CD4-positive, alpha-beta T cell (primary cell): ENCODE data around the gene RERE. TPM values are rescaled to one million over a fixed set of nuclear protein-coding genes. Genes with fewer than 3 reads are reported as not detected.

Source experiments
- ATAC-seq: fragments of 200-7000 bp; cut with Tn5 transposase; one replicate; pipeline ENCODE4 v1.10.0; 2022; ENCODE audit warnings: mild to moderate bottlenecking; ENCODE audit not compliant: poor library complexity
- CTCF ChIA-PET: fragments of 350-600 bp; sonication (Branson Sonifier 250); formaldehyde crosslinking; loops from one replicate; lab custom pipeline; 2021; ENCODE audit warnings: antibody characterized with exemption, inconsistent platforms; lab: Charles Lee
- POLR2A ChIA-PET: fragments of 350-600 bp; sonication (Branson Sonifier 250); formaldehyde crosslinking; loops from one replicate; lab custom pipeline; 2021; ENCODE audit warnings: antibody characterized with exemption, inconsistent platforms; lab: Charles Lee
- DNase-seq, 14 experiments: peaks; one replicate each; pipeline ENCODE4 v3.0.0-alpha.2; 2013 to 2020; ENCODE audit warnings: mixed read lengths in 2 of 14
- H3K27ac ChIP-seq, 2 donors: one replicate each; pipeline versions ENCODE4 v1.5.1 to v1.7.0; 2013; ENCODE audit warnings: low read length in 2 of 2, low read depth in 1 of 2, mild to moderate bottlenecking in 1 of 2
- H3K27me3 ChIP-seq, 2 experiments: 1 replicate in 1 of 2; 2 replicates in 1 of 2; pipeline versions ENCODE4 v1.6.1 to v1.7.0; 2013; ENCODE audit warnings: low read length in 2 of 2, control low read depth in 1 of 2, mild to moderate bottlenecking in 1 of 2, moderate library complexity in 1 of 2; ENCODE audit not compliant: insufficient read depth in 2 of 2, control insufficient read depth in 1 of 2
- H3K36me3 ChIP-seq: one replicate; pipeline ENCODE4 v1.6.1; 2013; ENCODE audit warnings: low read length, control low read depth; ENCODE audit not compliant: insufficient read depth
- H3K4me1 ChIP-seq: one replicate; pipeline ENCODE4 v1.6.1; 2013; ENCODE audit warnings: low read length, control low read depth; ENCODE audit not compliant: insufficient read depth
- H3K4me3 ChIP-seq: one replicate; pipeline ENCODE4 v1.5.1; 2013; ENCODE audit warnings: mild to moderate bottlenecking, low read length, moderate library complexity
- H3K9me3 ChIP-seq, 2 experiments: 1 replicate in 1 of 2; 2 replicates in 1 of 2; pipeline versions ENCODE4 v1.6.1 to v1.7.0; 2013; ENCODE audit warnings: low read length in 2 of 2, mild to moderate bottlenecking in 2 of 2, control low read depth in 1 of 2, moderate library complexity in 1 of 2; ENCODE audit not compliant: control insufficient read depth in 1 of 2, insufficient read depth in 1 of 2
- H3K27ac Mint-ChIP-seq: one replicate; pipeline ENCODE4 v1.8.0; 2020; ENCODE audit warnings: mixed read lengths
- H3K27me3 Mint-ChIP-seq: one replicate; pipeline ENCODE4 v1.8.0; 2021; ENCODE audit warnings: mixed read lengths
- H3K36me3 Mint-ChIP-seq: one replicate; pipeline ENCODE4 v1.8.0; 2021; ENCODE audit warnings: low read depth, mixed read lengths
- H3K4me1 Mint-ChIP-seq: one replicate; pipeline ENCODE4 v1.8.0; 2021; ENCODE audit warnings: low read depth, mixed read lengths
- H3K4me3 Mint-ChIP-seq: one replicate; pipeline ENCODE4 v1.8.0; 2020; ENCODE audit warnings: mild to moderate bottlenecking, mixed read lengths
- H3K9me3 Mint-ChIP-seq: one replicate; pipeline ENCODE4 v1.8.0; 2020; ENCODE audit warnings: mixed read lengths
- intact Hi-C, 2 experiments: fragments of 100-400 bp; cut with DNase I in 1 of 2; cut with micrococcal nuclease in 1 of 2; formaldehyde crosslinking; loops; one replicate each; pipeline versions ENCODE4 v1.15.1 to v1.9.0; 2023 to 2025; cut with DNase I, micrococcal nuclease
- total RNA-seq, 174 experiments: library from RNA in 2 of 174; stranded (reverse) in 2 of 174; gene quantifications; one replicate each; pipeline ENCODE4 v1.2.3 and lab custom pipeline; 2021 to 2026
- TF ChIP-seq, protein P1 (sequence below): fragments of 200-600 bp; IDR thresholded peaks from one replicate; pipeline ENCODE4 v1.8.0; 2022; ENCODE audit warnings: antibody characterized with exemption, mild to moderate bottlenecking

The RERE gene
- total RNA-seq, 2 experiments from 2014 or later, result 78.4 to 84.0 TPM

GRCh38 chr1:8716238-8716637 lies 101.2 kb downstream of the RERE start:
- TF ChIP-seq, protein P1, sequence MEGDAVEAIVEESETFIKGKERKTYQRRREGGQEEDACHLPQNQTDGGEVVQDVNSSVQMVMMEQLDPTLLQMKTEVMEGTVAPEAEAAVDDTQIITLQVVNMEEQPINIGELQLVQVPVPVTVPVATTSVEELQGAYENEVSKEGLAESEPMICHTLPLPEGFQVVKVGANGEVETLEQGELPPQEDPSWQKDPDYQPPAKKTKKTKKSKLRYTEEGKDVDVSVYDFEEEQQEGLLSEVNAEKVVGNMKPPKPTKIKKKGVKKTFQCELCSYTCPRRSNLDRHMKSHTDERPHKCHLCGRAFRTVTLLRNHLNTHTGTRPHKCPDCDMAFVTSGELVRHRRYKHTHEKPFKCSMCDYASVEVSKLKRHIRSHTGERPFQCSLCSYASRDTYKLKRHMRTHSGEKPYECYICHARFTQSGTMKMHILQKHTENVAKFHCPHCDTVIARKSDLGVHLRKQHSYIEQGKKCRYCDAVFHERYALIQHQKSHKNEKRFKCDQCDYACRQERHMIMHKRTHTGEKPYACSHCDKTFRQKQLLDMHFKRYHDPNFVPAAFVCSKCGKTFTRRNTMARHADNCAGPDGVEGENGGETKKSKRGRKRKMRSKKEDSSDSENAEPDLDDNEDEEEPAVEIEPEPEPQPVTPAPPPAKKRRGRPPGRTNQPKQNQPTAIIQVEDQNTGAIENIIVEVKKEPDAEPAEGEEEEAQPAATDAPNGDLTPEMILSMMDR, result no peak
- no peak overlapping the region for H3K27ac Mint-ChIP-seq
- Histone ChIP-seq H3K4me3 (no peak overlapping the region), H3K36me3 (no peaks in the 10 kb centered on the region), H3K27ac (no peak overlapping the region), H3K4me1 (peaks cover 3% of the 10 kb centered on the region), H3K27me3 (no peaks in the 10 kb centered on the region), H3K9me3 (no peaks in the 10 kb centered on the region)
- H3K4me1 Mint-ChIP-seq, result peaks cover 18% of the 10 kb centered on the region
- no peaks in the 10 kb centered on the region for H3K27me3 Mint-ChIP-seq
- ATAC-seq, result no peak
- H3K4me3 Mint-ChIP-seq, result no peak overlapping the region
- no peak for DNase-seq
- no peaks in the 10 kb centered on the region for H3K9me3 Mint-ChIP-seq
- peaks cover 4% of the 10 kb centered on the region for H3K36me3 Mint-ChIP-seq
- ChIA-PET POLR2A (no interaction called here), CTCF (interaction anchor here (0.7 to 1.6 kb wide), 3 partner anchors 11 to 133 kb away, joined by 3 to 5 read pairs (median 5); no protein-coding TSS in a partner anchor)
- intact Hi-C loops, result no loop called here

DNA sequence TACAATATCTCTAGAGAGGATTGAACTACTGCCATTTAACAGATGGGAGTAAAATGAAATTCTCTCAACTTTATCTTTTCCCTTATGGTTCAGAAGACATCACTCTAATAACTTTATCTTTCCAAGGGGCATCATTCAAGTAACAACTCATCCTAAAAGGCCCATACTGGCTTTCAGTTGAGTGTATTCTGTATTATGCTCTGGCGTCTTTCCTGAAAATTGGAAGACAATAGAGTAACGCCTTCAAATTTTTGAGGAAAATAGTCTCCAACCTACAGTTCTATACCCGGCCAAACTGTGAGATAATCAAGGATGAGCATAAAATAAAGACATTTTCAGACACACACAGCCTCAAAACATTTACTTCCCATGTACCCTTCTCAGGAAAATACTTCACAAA lies 103.3 kb downstream of the RERE start:
- CTCF ChIA-PET, result no interaction called here

DNA sequence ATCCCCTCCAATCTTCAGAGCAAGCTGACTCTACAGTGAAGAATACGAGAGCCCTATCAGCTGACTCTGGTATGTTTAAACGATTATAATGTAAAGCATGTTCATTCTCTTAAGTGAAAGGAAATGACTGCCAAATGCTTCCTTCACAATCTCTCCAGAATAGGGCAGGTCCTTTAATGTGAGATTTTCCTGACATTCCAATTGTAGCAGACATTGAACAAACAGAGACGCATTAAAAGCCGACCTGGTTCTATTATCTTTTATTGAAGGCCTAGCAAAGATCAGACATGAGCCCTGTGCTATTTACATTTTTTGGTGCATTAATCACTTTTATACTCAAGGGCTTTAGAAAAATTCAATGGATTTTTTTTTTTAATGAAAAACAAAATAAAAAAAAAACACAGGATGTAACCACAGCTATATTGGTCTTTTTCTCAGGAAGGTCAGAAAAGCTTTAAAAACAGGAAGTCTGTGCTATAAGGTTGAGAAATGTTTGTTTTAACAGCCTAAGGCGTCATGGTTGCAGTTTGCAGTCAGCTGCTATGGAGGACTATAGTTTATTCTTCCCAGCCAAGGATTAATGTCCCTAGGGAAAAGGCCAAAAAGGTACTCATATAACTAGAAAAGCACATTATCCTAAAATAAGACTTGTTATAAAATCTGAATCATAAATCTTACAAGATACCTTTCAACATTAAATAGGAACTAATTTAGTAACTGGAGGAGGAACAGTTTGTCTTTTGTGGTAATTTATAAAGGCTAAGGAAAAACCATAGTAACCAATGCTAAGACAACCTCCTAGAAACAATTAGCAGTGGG lies 104.8 kb downstream of the RERE start:
- ATAC-seq, result peak; percentile 49
- Histone ChIP-seq H3K4me1 (peaks cover 3% of the 10 kb centered on the region), H3K9me3 (no peaks in the 10 kb centered on the region), H3K36me3 (no peaks in the 10 kb centered on the region), H3K27ac (no peak overlapping the region), H3K4me3 (no peak overlapping the region), H3K27me3 (no peaks in the 10 kb centered on the region)
- DNase-seq, result peak in 3 of 14 experiments; percentile 25 to 55 (median 33)
- CTCF ChIA-PET, result interaction anchor here (1.1 kb wide), 1 partner anchor 32 kb away, joined by 3 read pairs; no protein-coding TSS in a partner anchor
- Mint-ChIP-seq H3K4me3 (peak overlapping the region; percentile 49), H3K9me3 (no peaks in the 10 kb centered on the region), H3K27me3 (peaks cover 5% of the 10 kb centered on the region), H3K36me3 (no peaks in the 10 kb centered on the region), H3K4me1 (peaks cover 18% of the 10 kb centered on the region), H3K27ac (peak overlapping the region; percentile 7)
- TF ChIP-seq, protein P1, result no peak
- POLR2A ChIA-PET, result interaction anchor here (0.6 to 1.1 kb wide), 3 partner anchors 7 to 187 kb away, joined by 3 to 6 read pairs (median 3); no protein-coding TSS in a partner anchor
- intact Hi-C loops, result no loop called here

More for the DNA sequence above, 103.3 kb downstream of the RERE start:
- ATAC-seq (no peak), DNase-seq (no peak)
- no peaks in the 10 kb centered on the region for H3K36me3 ChIP-seq
- H3K4me1 ChIP-seq, result peaks cover 3% of the 10 kb centered on the region
- no peaks in the 10 kb centered on the region for H3K9me3 ChIP-seq
- POLR2A ChIA-PET, result no interaction called here
- intact Hi-C loops, result no loop called here
- H3K27me3 Mint-ChIP-seq, result no peaks in the 10 kb centered on the region
- no peak overlapping the region for H3K4me3 ChIP-seq
- H3K4me3 Mint-ChIP-seq, result no peak overlapping the region
- H3K9me3 Mint-ChIP-seq, result no peaks in the 10 kb centered on the region
- no peaks in the 10 kb centered on the region for H3K36me3 Mint-ChIP-seq
- H3K27me3 ChIP-seq, result no peaks in the 10 kb centered on the region
- TF ChIP-seq, protein P1, result no peak
- no peak overlapping the region for H3K27ac Mint-ChIP-seq
- H3K27ac ChIP-seq, result no peak overlapping the region
- H3K4me1 Mint-ChIP-seq, result peaks cover 18% of the 10 kb centered on the region
